PFSK-1 (cell line): ENCODE measurements around the gene EPB41L4A.

Experiments
- FOXP2 ChIP-seq: optimal IDR thresholded peaks from 2 replicates; pipeline ENCODE3; 2011; ENCODE audit warnings: borderline replicate concordance, control low read depth, inconsistent platforms; ENCODE audit not compliant: insufficient read depth; ENCODE audit errors: extremely low read length, extremely low read depth
- POLR2AphosphoS5 ChIP-seq: IDR thresholded peaks from 2 replicates; pipeline ENCODE4 v1.6.1; 2012; ENCODE audit warnings: low read depth, mild to moderate bottlenecking, control low read depth, low read length, moderate library complexity
- SIN3A ChIP-seq: IDR thresholded peaks from 2 replicates; pipeline ENCODE4 v1.6.1; 2012; ENCODE audit warnings: mild to moderate bottlenecking, low read length, moderate library complexity, borderline replicate concordance; ENCODE audit not compliant: insufficient read depth
- TAF1 ChIP-seq: IDR thresholded peaks from 2 replicates; pipeline ENCODE4 v1.6.1; 2012; ENCODE audit warnings: low read length, control low read depth, borderline replicate concordance; ENCODE audit not compliant: insufficient read depth
- TF ChIP-seq, protein P1 (sequence below), 2 experiments: IDR thresholded peaks; 2 replicates each; pipeline versions ENCODE4 v1.6.1 to v1.8.0; 2011 to 2012; ENCODE audit warnings: low read depth in 2 of 2, low read length in 2 of 2, control low read depth in 1 of 2, inconsistent platforms in 1 of 2, mild to moderate bottlenecking in 1 of 2, moderate library complexity in 1 of 2; ENCODE audit not compliant: insufficient read depth in 1 of 2

DNA sequence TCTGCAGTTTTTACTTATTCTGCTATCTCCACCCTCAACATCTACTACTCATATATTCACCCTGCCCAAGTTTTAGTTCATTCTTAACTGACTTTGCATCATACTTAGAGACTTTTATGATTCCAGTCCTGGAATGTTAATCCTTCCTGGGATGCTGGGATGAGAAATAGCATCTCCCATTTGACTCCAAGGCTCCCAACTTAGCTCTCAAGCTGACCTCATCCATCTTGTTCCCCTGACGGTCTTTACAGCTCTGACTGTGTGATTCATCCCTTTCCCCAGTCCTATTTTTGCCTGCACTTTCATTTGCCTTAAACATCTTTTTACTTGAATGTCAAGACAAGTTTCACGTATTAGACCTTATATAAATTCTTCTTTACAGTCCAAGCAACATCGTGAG lies 297.8 kb downstream of the EPB41L4A start:
- TF ChIP-seq POLR2AphosphoS5: no peak
- TF ChIP-seq TAF1: no peak
- TF ChIP-seq FOXP2: no peak
- TF ChIP-seq, protein P1, sequence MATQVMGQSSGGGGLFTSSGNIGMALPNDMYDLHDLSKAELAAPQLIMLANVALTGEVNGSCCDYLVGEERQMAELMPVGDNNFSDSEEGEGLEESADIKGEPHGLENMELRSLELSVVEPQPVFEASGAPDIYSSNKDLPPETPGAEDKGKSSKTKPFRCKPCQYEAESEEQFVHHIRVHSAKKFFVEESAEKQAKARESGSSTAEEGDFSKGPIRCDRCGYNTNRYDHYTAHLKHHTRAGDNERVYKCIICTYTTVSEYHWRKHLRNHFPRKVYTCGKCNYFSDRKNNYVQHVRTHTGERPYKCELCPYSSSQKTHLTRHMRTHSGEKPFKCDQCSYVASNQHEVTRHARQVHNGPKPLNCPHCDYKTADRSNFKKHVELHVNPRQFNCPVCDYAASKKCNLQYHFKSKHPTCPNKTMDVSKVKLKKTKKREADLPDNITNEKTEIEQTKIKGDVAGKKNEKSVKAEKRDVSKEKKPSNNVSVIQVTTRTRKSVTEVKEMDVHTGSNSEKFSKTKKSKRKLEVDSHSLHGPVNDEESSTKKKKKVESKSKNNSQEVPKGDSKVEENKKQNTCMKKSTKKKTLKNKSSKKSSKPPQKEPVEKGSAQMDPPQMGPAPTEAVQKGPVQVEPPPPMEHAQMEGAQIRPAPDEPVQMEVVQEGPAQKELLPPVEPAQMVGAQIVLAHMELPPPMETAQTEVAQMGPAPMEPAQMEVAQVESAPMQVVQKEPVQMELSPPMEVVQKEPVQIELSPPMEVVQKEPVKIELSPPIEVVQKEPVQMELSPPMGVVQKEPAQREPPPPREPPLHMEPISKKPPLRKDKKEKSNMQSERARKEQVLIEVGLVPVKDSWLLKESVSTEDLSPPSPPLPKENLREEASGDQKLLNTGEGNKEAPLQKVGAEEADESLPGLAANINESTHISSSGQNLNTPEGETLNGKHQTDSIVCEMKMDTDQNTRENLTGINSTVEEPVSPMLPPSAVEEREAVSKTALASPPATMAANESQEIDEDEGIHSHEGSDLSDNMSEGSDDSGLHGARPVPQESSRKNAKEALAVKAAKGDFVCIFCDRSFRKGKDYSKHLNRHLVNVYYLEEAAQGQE (IDR thresholded peaks at IDR 0.05; ENCODE audit: insufficient read depth in 1 of 2, low read depth in 2 of 2, low read length in 2 of 2): no peak
- TF ChIP-seq SIN3A: no peak
